ENCODE measurements around the gene SAMD4A. TPM values are rescaled to one million over a fixed set of nuclear protein-coding genes. Genes with fewer than 3 reads are reported as not detected.

Gene SAMD4A
- polyA plus RNA-seq, 3 donors, result 3.2 to 8.6 (median 4.2) TPM

- WGBS (ENCODE audit: insufficient coverage), result 80% methylated on average over 2 of the region's 3 CpGs
- H3K36me3 ChIP-seq (replicated peaks in 1 of 2; ENCODE audit: control insufficient read depth in 1 of 2, insufficient read depth in 2 of 2, low read length in 2 of 2), result no peaks in the 10 kb centered on the region
Observed at GRCh38 chr14:54767450-54767849, 200.5 kb downstream of the SAMD4A start.

GRCh38 chr14:54768501-54769129 is 201.7 kb downstream of the SAMD4A start:
- Mint-ChIP-seq H3K27me3 (ENCODE audit: low read depth in 3 of 3) (peaks cover 7 to 21% (median 14%) of the 10 kb centered on the region in 3 donors), H3K9me3 (no peaks in the 10 kb centered on the region), H3K36me3 (no peaks in the 10 kb centered on the region), H3K4me1 (peaks cover 11% of the 10 kb centered on the region), H3K4me3 (no peak overlapping the region), H3K27ac (no peak overlapping the region)
- TF ChIP-seq CTCF (IDR thresholded peaks at IDR 0.05), result no peak
- H3K36me3 ChIP-seq (replicated peaks in 1 of 2; ENCODE audit: control insufficient read depth in 1 of 2, insufficient read depth in 2 of 2, low read length in 2 of 2), result no peaks in the 10 kb centered on the region
- no peak overlapping the region for H3K9ac ChIP-seq (ENCODE audit: insufficient read depth, low read length, poor library complexity, severe bottlenecking)
- H3K9me3 ChIP-seq (replicated peaks in 1 of 2; ENCODE audit: control insufficient read depth in 1 of 2, insufficient read depth in 1 of 2, low read length in 2 of 2), result no peaks in the 10 kb centered on the region
- no peak overlapping the region for H2AFZ ChIP-seq (ENCODE audit: insufficient read depth, low read depth, low read length, poor library complexity, severe bottlenecking)
- no peak for DNase-seq
- no peak overlapping the region for H3K27ac ChIP-seq (ENCODE audit: low read depth in 1 of 2, low read length in 2 of 2)
- H3K27me3 ChIP-seq (ENCODE audit: control insufficient read depth in 2 of 2, insufficient read depth in 2 of 2, low read length in 2 of 2), result peaks cover 0 to 7% of the 10 kb centered on the region in 2 donors
- H3K4me1 ChIP-seq (ENCODE audit: control insufficient read depth in 1 of 2, insufficient read depth in 2 of 2, low read length in 2 of 2), result peaks cover 10 to 12% of the 10 kb centered on the region in 2 donors
- H3K4me3 ChIP-seq (replicated peaks in 1 of 3; ENCODE audit: low read depth in 2 of 3, low read length in 3 of 3), result no peak overlapping the region
- H3K79me2 ChIP-seq (ENCODE audit: insufficient read depth, low read length), result no peaks in the 10 kb centered on the region
- 91% methylated on average over 5 of the region's 9 CpGs for WGBS (ENCODE audit: insufficient coverage)
- H3K4me2 ChIP-seq (replicated peaks; ENCODE audit: extremely low read depth, low read length, poor library complexity, severe bottlenecking), result no peak overlapping the region
- intact Hi-C loops (cut with micrococcal nuclease), result no loop called here
- no peaks in the 10 kb centered on the region for H4K20me1 ChIP-seq (ENCODE audit: insufficient read depth, low read length)

More at GRCh38 chr14:54767450-54767849, 200.5 kb downstream of the SAMD4A start:
- Histone ChIP-seq H3K9me3 (replicated peaks in 1 of 2; ENCODE audit: control insufficient read depth in 1 of 2, insufficient read depth in 1 of 2, low read length in 2 of 2) (no peaks in the 10 kb centered on the region), H3K27me3 (ENCODE audit: control insufficient read depth in 2 of 2, insufficient read depth in 2 of 2, low read length in 2 of 2) (peaks cover 0 to 7% of the 10 kb centered on the region in 2 donors), H3K9ac (ENCODE audit: insufficient read depth, low read length, poor library complexity, severe bottlenecking) (no peak overlapping the region), H3K4me2 (replicated peaks; ENCODE audit: extremely low read depth, low read length, poor library complexity, severe bottlenecking) (no peak overlapping the region), H2AFZ (ENCODE audit: insufficient read depth, low read depth, low read length, poor library complexity, severe bottlenecking) (no peak overlapping the region), H4K20me1 (ENCODE audit: insufficient read depth, low read length) (no peaks in the 10 kb centered on the region), H3K27ac (ENCODE audit: low read depth in 1 of 2, low read length in 2 of 2) (no peak overlapping the region), H3K4me3 (replicated peaks in 1 of 3; ENCODE audit: low read depth in 2 of 3, low read length in 3 of 3) (no peak overlapping the region), H3K4me1 (ENCODE audit: control insufficient read depth in 1 of 2, insufficient read depth in 2 of 2, low read length in 2 of 2) (peaks cover 0 to under 1% of the 10 kb centered on the region in 2 donors), H3K79me2 (ENCODE audit: insufficient read depth, low read length) (no peaks in the 10 kb centered on the region)
- Mint-ChIP-seq H3K27me3 (ENCODE audit: low read depth in 3 of 3) (peaks cover 9 to 13% (median 12%) of the 10 kb centered on the region in 3 donors), H3K36me3 (no peaks in the 10 kb centered on the region), H3K4me3 (no peak overlapping the region), H3K27ac (peak overlapping the region in 1 of 7 donors; percentile 72), H3K9me3 (no peaks in the 10 kb centered on the region), H3K4me1 (no peaks in the 10 kb centered on the region)
- TF ChIP-seq CTCF (IDR thresholded peaks at IDR 0.05), result no peak
- intact Hi-C loops (cut with micrococcal nuclease), result no loop called here
- DNase-seq, result no peak
